Brain microvascular endothelial cell (primary cell): ENCODE data around the gene PLSCR2.

Experiments used
- DNase-seq: peaks from one replicate; pipeline ENCODE4 v3.0.0-alpha.2; 2020
- H3K27ac ChIP-seq: fragments of 250-450 bp; sonication (Bioruptor Pico); 2 replicates; pipeline ENCODE4 v1.5.1; 2020; ENCODE audit warnings: mild to moderate bottlenecking, moderate library complexity
- H3K27me3 ChIP-seq: fragments of 250-450 bp; sonication (Bioruptor Pico); replicated peaks from 2 replicates; pipeline ENCODE4 v1.5.1; 2020; ENCODE audit warnings: mild to moderate bottlenecking
- H3K36me3 ChIP-seq: fragments of 250-450 bp; sonication (Bioruptor Pico); replicated peaks from 2 replicates; pipeline ENCODE4 v1.5.1; 2020; ENCODE audit warnings: mild to moderate bottlenecking
- H3K4me3 ChIP-seq: 2 replicates; pipeline ENCODE4 v1.5.1; 2011; ENCODE audit warnings: low read depth, mild to moderate bottlenecking, control low read depth, low read length, moderate library complexity
- CTCF ChIP-seq: IDR thresholded peaks from 2 replicates; pipeline ENCODE4 v1.5.1; 2011; ENCODE audit warnings: low read depth, mild to moderate bottlenecking, moderate library complexity, low read length, control low read depth, inconsistent platforms; ENCODE audit errors: missing control alignments
- in situ Hi-C: cut with HindIII; loops from 2 replicates; pipeline ENCODE4 v1.10.0; 2017; ENCODE audit warnings: low sequenced_read_pairs, low pct_ligation_motif_present

The PLSCR2 gene

GRCh38 chr3:146465693-146466465 lies 3.5 kb downstream of the PLSCR2 start:
- in situ Hi-C loops = no loop called here
- DNase-seq = no peak
- Histone ChIP-seq H3K27me3 (no peaks in the 10 kb centered on the region), H3K4me3 (no peak overlapping the region), H3K27ac (no peak overlapping the region), H3K36me3 (no peaks in the 10 kb centered on the region)
- TF ChIP-seq CTCF = no peak

GRCh38 chr3:146464783-146465182 lies 4.6 kb downstream of the PLSCR2 start:
- no peaks in the 10 kb centered on the region for H3K36me3 ChIP-seq
- TF ChIP-seq CTCF = no peak
- H3K27ac ChIP-seq = no peak overlapping the region
- H3K27me3 ChIP-seq = no peaks in the 10 kb centered on the region
- in situ Hi-C loops = no loop called here
- H3K4me3 ChIP-seq = no peak overlapping the region
- no peak for DNase-seq

- Histone ChIP-seq H3K27ac (no peak overlapping the region), H3K4me3 (no peak overlapping the region), H3K36me3 (no peaks in the 10 kb centered on the region), H3K27me3 (no peaks in the 10 kb centered on the region)
- in situ Hi-C loops = no loop called here
- no peak for TF ChIP-seq CTCF
- no peak for DNase-seq
Observed at GRCh38 chr3:146464005-146464595, 5.3 kb downstream of the PLSCR2 start.

GRCh38 chr3:146454796-146455195 lies 14.6 kb downstream of the PLSCR2 start:
- in situ Hi-C loops = no loop called here
- no peak for TF ChIP-seq CTCF
- DNase-seq = peak; percentile 22
- Histone ChIP-seq H3K36me3 (no peaks in the 10 kb centered on the region), H3K4me3 (no peak overlapping the region), H3K27ac (peak overlapping the region; percentile 25), H3K27me3 (no peaks in the 10 kb centered on the region)

DNA sequence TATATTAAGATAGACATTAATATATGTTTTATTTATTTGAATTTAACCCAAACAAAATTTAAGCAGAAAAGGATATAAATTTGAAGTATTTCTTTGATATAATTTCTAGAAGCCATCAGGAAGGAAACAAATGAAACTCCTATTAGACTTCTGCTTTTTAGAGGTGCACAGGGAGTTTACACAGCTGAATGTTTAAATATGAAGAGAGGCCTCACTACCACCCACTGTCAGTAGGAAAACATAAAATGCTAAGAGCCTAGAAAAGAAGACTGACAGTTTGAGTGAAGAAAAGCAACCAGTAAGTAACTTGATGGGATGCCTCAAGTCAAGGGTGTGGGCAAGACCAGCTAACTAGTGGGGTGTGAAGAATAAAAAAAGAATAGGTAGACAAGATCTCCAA lies 19.7 kb downstream of the PLSCR2 start:
- no peak for TF ChIP-seq CTCF
- in situ Hi-C loops = no loop called here
- no peak for DNase-seq

More for the DNA sequence above, 19.7 kb downstream of the PLSCR2 start:
- Histone ChIP-seq H3K36me3 (no peaks in the 10 kb centered on the region), H3K27ac (no peak overlapping the region), H3K27me3 (no peaks in the 10 kb centered on the region), H3K4me3 (no peak overlapping the region)
